Lung (tissue), 12 donors: ENCODE data around the gene GALNT13. TPM values are rescaled to one million over a fixed set of nuclear protein-coding genes. Genes with fewer than 3 reads are reported as not detected.

Experiments used
- ATAC-seq: fragments of 200-7000 bp; cut with Tn5 transposase; one replicate; pipeline ENCODE4 v1.9.1; 2020; ENCODE audit warnings: moderate number of reproducible peaks; ENCODE audit not compliant: insufficient read depth, low FRiP score
- DNase-seq, 3 donors: peaks; one replicate each; pipeline ENCODE4 v3.0.0-alpha.2; 2013 to 2017
- H3K27ac ChIP-seq, 2 donors: one replicate each; pipeline ENCODE4 v1.5.1; 2013; ENCODE audit warnings: mild to moderate bottlenecking in 2 of 2, moderate library complexity in 2 of 2, control low read depth in 1 of 2, inconsistent platforms in 1 of 2, low read depth in 1 of 2, low read length in 1 of 2
- H3K27me3 ChIP-seq, 3 donors: one replicate each; pipeline ENCODE4 v1.5.1; 2013; ENCODE audit warnings: low read length in 2 of 3; ENCODE audit not compliant: control insufficient read depth in 3 of 3, insufficient read depth in 3 of 3
- H3K36me3 ChIP-seq, 4 donors: one replicate each; pipeline ENCODE4 v1.5.1; 2013; ENCODE audit warnings: low read length in 4 of 4, mild to moderate bottlenecking in 1 of 4, moderate library complexity in 1 of 4; ENCODE audit not compliant: control insufficient read depth in 4 of 4, insufficient read depth in 4 of 4
- H3K4me1 ChIP-seq, 5 donors: one replicate each; pipeline ENCODE4 v1.5.1; 2013; ENCODE audit warnings: low read length in 5 of 5, mild to moderate bottlenecking in 2 of 5, moderate library complexity in 1 of 5; ENCODE audit not compliant: control insufficient read depth in 5 of 5, insufficient read depth in 5 of 5
- H3K4me3 ChIP-seq: one replicate; pipeline ENCODE4 v1.5.1; 2013; ENCODE audit warnings: mild to moderate bottlenecking, control low read depth, moderate library complexity
- H3K9ac ChIP-seq, 2 donors: one replicate each; pipeline ENCODE4 v1.5.1; 2013; ENCODE audit warnings: low read length in 2 of 2, control low read depth in 1 of 2; ENCODE audit not compliant: insufficient read depth in 1 of 2
- H3K9me3 ChIP-seq, 4 donors: one replicate each; pipeline ENCODE4 v1.5.1; 2013; ENCODE audit warnings: low read length in 3 of 4, mild to moderate bottlenecking in 1 of 4, moderate library complexity in 1 of 4; ENCODE audit not compliant: control insufficient read depth in 4 of 4, insufficient read depth in 3 of 4
- CTCF ChIP-seq: IDR thresholded peaks from 2 replicates; pipeline ENCODE4 v1.5.1; 2012; ENCODE audit warnings: mild to moderate bottlenecking; ENCODE audit errors: control extremely low read depth, extremely low read depth
- WGBS, 2 donors: extraction: QIAGEN DNeasy Blood & Tissue Kit; methylation state at CpG; one replicate each; pipeline ENCODE4 v1.1.7; 2013; 5-methylcytosine and 5-hydroxymethylcytosine counted together
- polyA plus RNA-seq, 2 donors: library from polyadenylated mRNA; stranded (reverse); fragments of 200-250 nt; gene quantifications; one replicate each; pipeline ENCODE4 v1.2.1, GENCODE V29; 2013
- total RNA-seq, 2 donors: library from RNA; depleted of rRNA in 1 of 2; stranded (reverse); fragments of >200 nt in 1 of 2; gene quantifications; one replicate each; pipeline ENCODE4 v1.2.1, GENCODE V29; 2014 to 2021
- donor health status: control.
- donor health status: control.
- donor health status: Bipolar disorder and iron deficiency.
- donor health status: healthy.
- donor health status: DM: yes; HTN: yes; CAD: no.

GALNT13 gene
- total and polyA plus RNA-seq, 4 donors: 0.57 to 3.1 (median 1.2) TPM

GRCh38 chr2:154477319-154477718 lies 605.6 kb downstream of the GALNT13 start:
- Histone ChIP-seq H3K4me1 (no peaks in the 10 kb centered on the region), H3K9ac (no peak overlapping the region), H3K4me3 (no peak overlapping the region), H3K36me3 (no peaks in the 10 kb centered on the region), H3K27me3 (no peaks in the 10 kb centered on the region), H3K27ac (no peak overlapping the region), H3K9me3 (peaks cover 0 to 2% (median 0%) of the 10 kb centered on the region in 4 donors)
- no peak for TF ChIP-seq CTCF
- DNase-seq (no peak), ATAC-seq (no peak)
- WGBS, 2 donors: 92 to 95% methylated on average over 5 of the region's 5 CpGs

- no peak for TF ChIP-seq CTCF
- H3K9me3 ChIP-seq: no peaks in the 10 kb centered on the region
- H3K36me3 ChIP-seq: no peaks in the 10 kb centered on the region
- 49 to 67% methylated on average over 1 of the region's 1 CpG for WGBS, 2 donors
- no peak overlapping the region for H3K27ac ChIP-seq
- no peak for DNase-seq
- no peak overlapping the region for H3K9ac ChIP-seq
- H3K4me1 ChIP-seq: no peaks in the 10 kb centered on the region
- no peaks in the 10 kb centered on the region for H3K27me3 ChIP-seq
- no peak for ATAC-seq
- no peak overlapping the region for H3K4me3 ChIP-seq
Observed at GRCh38 chr2:154480521-154480920, 608.8 kb downstream of the GALNT13 start.

GRCh38 chr2:154481336-154481735 lies 609.6 kb downstream of the GALNT13 start:
- Histone ChIP-seq H3K36me3 (no peaks in the 10 kb centered on the region), H3K4me1 (no peaks in the 10 kb centered on the region), H3K27ac (no peak overlapping the region), H3K4me3 (no peak overlapping the region), H3K9me3 (no peaks in the 10 kb centered on the region), H3K27me3 (no peaks in the 10 kb centered on the region), H3K9ac (no peak overlapping the region)
- WGBS, 2 donors: 75 to 88% methylated on average over 2 of the region's 2 CpGs
- TF ChIP-seq CTCF: no peak
- ATAC-seq (no peak), DNase-seq (no peak)

- DNase-seq (no peak), ATAC-seq (no peak)
- no peak for TF ChIP-seq CTCF
- H3K27ac ChIP-seq: no peak overlapping the region
- 89 to 91% methylated on average over 4 of the region's 4 CpGs for WGBS, 2 donors
- no peaks in the 10 kb centered on the region for H3K4me1 ChIP-seq
- no peaks in the 10 kb centered on the region for H3K27me3 ChIP-seq
- no peak overlapping the region for H3K4me3 ChIP-seq
- H3K9me3 ChIP-seq: no peaks in the 10 kb centered on the region
- no peaks in the 10 kb centered on the region for H3K36me3 ChIP-seq
- H3K9ac ChIP-seq: no peak overlapping the region
Observed at GRCh38 chr2:154484338-154485099, 612.8 kb downstream of the GALNT13 start.
